GM11168 (cell line): ENCODE results near the gene COLEC11.
"Not testable (repeated sequence)": the region's sequence is repeated elsewhere in the genome, so short reads cannot be mapped to it uniquely, and the experiment has no call there.

Experiments
- in situ Hi-C: fragments of 300-500 bp; cut with MboI; formaldehyde crosslinking; loops from one replicate; pipeline ENCODE4 v1.12.0; 2022; ENCODE audit warnings: low sequenced_read_pairs; ENCODE audit not compliant: unreplicated experiment

COLEC11 gene

GRCh38 chr2:3619661-3620060 lies 24.7 kb downstream of the COLEC11 start:
- in situ Hi-C loops: not testable (repeated sequence)

GRCh38 chr2:3620834-3621233 lies 25.9 kb downstream of the COLEC11 start:
- in situ Hi-C loops: no loop called here

- in situ Hi-C loops: no loop called here
These were observed 28.1 kb downstream of the COLEC11 start for GRCh38 chr2:3622967-3623366.

GRCh38 chr2:3624059-3624794 lies 29.3 kb downstream of the COLEC11 start:
- in situ Hi-C loops: no loop called here

GRCh38 chr2:3625186-3625585 lies 30.3 kb downstream of the COLEC11 start:
- in situ Hi-C loops: no loop called here

- in situ Hi-C loops: no loop called here
These were observed 31.4 kb downstream of the COLEC11 start for GRCh38 chr2:3626118-3626811.

- in situ Hi-C loops: no loop called here
These were observed 32.0 kb downstream of the COLEC11 start for GRCh38 chr2:3626812-3627499.

- in situ Hi-C loops: no loop called here
These were observed 32.7 kb downstream of the COLEC11 start for GRCh38 chr2:3627500-3628100.

- in situ Hi-C loops: no loop called here
These were observed 33.3 kb downstream of the COLEC11 start for GRCh38 chr2:3628241-3628679.

GRCh38 chr2:3628800-3629199 lies 33.9 kb downstream of the COLEC11 start:
- in situ Hi-C loops: no loop called here

GRCh38 chr2:3630631-3631030 lies 35.7 kb downstream of the COLEC11 start:
- in situ Hi-C loops: no loop called here

- in situ Hi-C loops: no loop called here
These were observed 36.4 kb downstream of the COLEC11 start for GRCh38 chr2:3631161-3631850.

GRCh38 chr2:3631851-3632659 lies 37.1 kb downstream of the COLEC11 start:
- in situ Hi-C loops: no loop called here

- in situ Hi-C loops: no loop called here
These were observed 38.4 kb downstream of the COLEC11 start for GRCh38 chr2:3633089-3633981.

- in situ Hi-C loops: no loop called here
These were observed 39.2 kb downstream of the COLEC11 start for GRCh38 chr2:3633982-3634595.

GRCh38 chr2:3634596-3635121 lies 39.7 kb downstream of the COLEC11 start:
- in situ Hi-C loops: loop anchor here (5.0 kb wide), 1 partner anchor 47 kb away; no protein-coding TSS in a partner anchor

- in situ Hi-C loops: loop anchor here (5.0 kb wide), 1 partner anchor 48 kb away; no protein-coding TSS in a partner anchor
These were observed 40.5 kb downstream of the COLEC11 start for GRCh38 chr2:3635171-3635974.
